ENCODE results near the gene ADAMTS10. TPM values are rescaled to one million over a fixed set of nuclear protein-coding genes. Genes with fewer than 3 reads are reported as not detected.
A peak's percentile ranks its signal among the peaks of the same experiment; 100 is the strongest.
"Not testable (repeated sequence)": the region's sequence is repeated elsewhere in the genome, so short reads cannot be mapped to it uniquely, and the experiment has no call there.

ADAMTS10 gene
- total RNA-seq, 1 donor from 2014 or later, result 58.7 TPM

GRCh38 chr19:8567522-8568172, 42.9 kb downstream of the ADAMTS10 start:
- no peaks in the 10 kb centered on the region for H3K36me3 Mint-ChIP-seq (ENCODE audit: low read depth, unreplicated experiment)
- peaks cover 3% of the 10 kb centered on the region for H3K4me1 Mint-ChIP-seq (ENCODE audit: unreplicated experiment)
- H3K27me3 Mint-ChIP-seq (ENCODE audit: unreplicated experiment), result peaks cover 7% of the 10 kb centered on the region
- TF ChIP-seq, protein P1, sequence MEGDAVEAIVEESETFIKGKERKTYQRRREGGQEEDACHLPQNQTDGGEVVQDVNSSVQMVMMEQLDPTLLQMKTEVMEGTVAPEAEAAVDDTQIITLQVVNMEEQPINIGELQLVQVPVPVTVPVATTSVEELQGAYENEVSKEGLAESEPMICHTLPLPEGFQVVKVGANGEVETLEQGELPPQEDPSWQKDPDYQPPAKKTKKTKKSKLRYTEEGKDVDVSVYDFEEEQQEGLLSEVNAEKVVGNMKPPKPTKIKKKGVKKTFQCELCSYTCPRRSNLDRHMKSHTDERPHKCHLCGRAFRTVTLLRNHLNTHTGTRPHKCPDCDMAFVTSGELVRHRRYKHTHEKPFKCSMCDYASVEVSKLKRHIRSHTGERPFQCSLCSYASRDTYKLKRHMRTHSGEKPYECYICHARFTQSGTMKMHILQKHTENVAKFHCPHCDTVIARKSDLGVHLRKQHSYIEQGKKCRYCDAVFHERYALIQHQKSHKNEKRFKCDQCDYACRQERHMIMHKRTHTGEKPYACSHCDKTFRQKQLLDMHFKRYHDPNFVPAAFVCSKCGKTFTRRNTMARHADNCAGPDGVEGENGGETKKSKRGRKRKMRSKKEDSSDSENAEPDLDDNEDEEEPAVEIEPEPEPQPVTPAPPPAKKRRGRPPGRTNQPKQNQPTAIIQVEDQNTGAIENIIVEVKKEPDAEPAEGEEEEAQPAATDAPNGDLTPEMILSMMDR (IDR thresholded peaks at IDR 0.05; ENCODE audit: unreplicated experiment), result no peak
- H3K4me3 Mint-ChIP-seq (ENCODE audit: unreplicated experiment), result no peak overlapping the region
- H3K9me3 Mint-ChIP-seq (ENCODE audit: unreplicated experiment), result no peaks in the 10 kb centered on the region
- no peak overlapping the region for H3K27ac Mint-ChIP-seq (ENCODE audit: unreplicated experiment)
- DNase-seq (ENCODE audit: low spot score), result no peak

GRCh38 chr19:8566855-8567254, 43.7 kb downstream of the ADAMTS10 start:
- peaks cover 7% of the 10 kb centered on the region for H3K27me3 Mint-ChIP-seq (ENCODE audit: unreplicated experiment)
- DNase-seq (ENCODE audit: low spot score), result no peak
- H3K36me3 Mint-ChIP-seq (ENCODE audit: low read depth, unreplicated experiment), result no peaks in the 10 kb centered on the region
- no peaks in the 10 kb centered on the region for H3K9me3 Mint-ChIP-seq (ENCODE audit: unreplicated experiment)
- peaks cover 3% of the 10 kb centered on the region for H3K4me1 Mint-ChIP-seq (ENCODE audit: unreplicated experiment)
- H3K4me3 Mint-ChIP-seq (ENCODE audit: unreplicated experiment), result no peak overlapping the region
- no peak overlapping the region for H3K27ac Mint-ChIP-seq (ENCODE audit: unreplicated experiment)
- TF ChIP-seq, protein P1 (IDR thresholded peaks at IDR 0.05; ENCODE audit: unreplicated experiment), result no peak

GRCh38 chr19:8564866-8565265, 45.6 kb downstream of the ADAMTS10 start:
- H3K9me3 Mint-ChIP-seq (ENCODE audit: unreplicated experiment); H3K27me3 Mint-ChIP-seq (ENCODE audit: unreplicated experiment); H3K4me3 Mint-ChIP-seq (ENCODE audit: unreplicated experiment); H3K36me3 Mint-ChIP-seq (ENCODE audit: low read depth, unreplicated experiment); H3K27ac Mint-ChIP-seq (ENCODE audit: unreplicated experiment); H3K4me1 Mint-ChIP-seq (ENCODE audit: unreplicated experiment); DNase-seq (ENCODE audit: low spot score): not testable (repeated sequence)

GRCh38 chr19:8561075-8561764, 49.3 kb downstream of the ADAMTS10 start:
- H3K27me3 Mint-ChIP-seq (ENCODE audit: unreplicated experiment), result peaks cover 10% of the 10 kb centered on the region

GRCh38 chr19:8558325-8558724, 52.2 kb downstream of the ADAMTS10 start:
- Mint-ChIP-seq H3K4me1 (ENCODE audit: unreplicated experiment) (no peaks in the 10 kb centered on the region), H3K27ac (ENCODE audit: unreplicated experiment) (no peak overlapping the region), H3K27me3 (ENCODE audit: unreplicated experiment) (peaks cover 7% of the 10 kb centered on the region), H3K36me3 (ENCODE audit: low read depth, unreplicated experiment) (peaks cover 6% of the 10 kb centered on the region), H3K4me3 (ENCODE audit: unreplicated experiment) (no peak overlapping the region), H3K9me3 (ENCODE audit: unreplicated experiment) (no peaks in the 10 kb centered on the region)
- no peak for DNase-seq (ENCODE audit: low spot score)
- TF ChIP-seq, protein P1 (IDR thresholded peaks at IDR 0.05; ENCODE audit: unreplicated experiment), result no peak

More at GRCh38 chr19:8561075-8561764, 49.3 kb downstream of the ADAMTS10 start:
- Mint-ChIP-seq H3K4me1 (ENCODE audit: unreplicated experiment) (peaks cover 3% of the 10 kb centered on the region), H3K36me3 (ENCODE audit: low read depth, unreplicated experiment) (no peaks in the 10 kb centered on the region), H3K4me3 (ENCODE audit: unreplicated experiment) (no peak overlapping the region), H3K9me3 (ENCODE audit: unreplicated experiment) (no peaks in the 10 kb centered on the region), H3K27ac (ENCODE audit: unreplicated experiment) (peak overlapping the region; percentile 24)
- TF ChIP-seq, protein P1 (IDR thresholded peaks at IDR 0.05; ENCODE audit: unreplicated experiment), result no peak
- no peak for DNase-seq (ENCODE audit: low spot score)
